Glomerular endothelial cell (primary cell): ENCODE results near the gene TPI1. TPM values are rescaled to one million over a fixed set of nuclear protein-coding genes. Genes with fewer than 3 reads are reported as not detected.
"Not testable (repeated sequence)": the region's sequence is repeated elsewhere in the genome, so short reads cannot be mapped to it uniquely, and the experiment has no call there.

Source experiments
- DNase-seq: peaks from one replicate; pipeline ENCODE4 v3.0.0-alpha.2; 2011; ENCODE audit warnings: low read depth, low spot score; ENCODE audit errors: extremely low read depth
- total RNA-seq: library from RNA; depleted of rRNA; stranded (reverse); fragments of >200 nt; gene quantifications from 2 replicates; pipeline ENCODE4 v1.2.3, GENCODE V29; 2015

Gene TPI1
- total RNA-seq, 1 donor from 2014 or later = 542 TPM

DNA sequence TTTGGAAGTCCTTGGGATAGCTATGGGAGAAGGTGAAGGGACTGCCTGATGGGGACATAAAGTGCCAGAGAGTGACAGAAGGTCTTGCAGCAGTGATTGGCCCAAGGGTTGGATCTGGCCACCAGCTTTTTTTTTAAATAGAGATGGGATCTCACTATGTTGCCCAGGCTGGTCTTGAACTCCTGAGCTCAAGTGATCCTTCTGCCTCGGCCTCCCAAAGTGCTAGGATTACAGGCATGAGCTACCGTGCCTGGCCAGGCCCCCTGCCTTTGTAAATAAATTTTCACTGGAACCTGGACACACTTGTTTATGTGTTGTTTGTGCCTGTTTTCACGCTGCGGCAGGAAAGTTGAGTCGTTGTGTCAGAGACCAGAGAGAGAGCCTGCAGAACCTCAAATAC lies 2.0 kb upstream of the TPI1 start:
- not testable (repeated sequence) for DNase-seq

DNA sequence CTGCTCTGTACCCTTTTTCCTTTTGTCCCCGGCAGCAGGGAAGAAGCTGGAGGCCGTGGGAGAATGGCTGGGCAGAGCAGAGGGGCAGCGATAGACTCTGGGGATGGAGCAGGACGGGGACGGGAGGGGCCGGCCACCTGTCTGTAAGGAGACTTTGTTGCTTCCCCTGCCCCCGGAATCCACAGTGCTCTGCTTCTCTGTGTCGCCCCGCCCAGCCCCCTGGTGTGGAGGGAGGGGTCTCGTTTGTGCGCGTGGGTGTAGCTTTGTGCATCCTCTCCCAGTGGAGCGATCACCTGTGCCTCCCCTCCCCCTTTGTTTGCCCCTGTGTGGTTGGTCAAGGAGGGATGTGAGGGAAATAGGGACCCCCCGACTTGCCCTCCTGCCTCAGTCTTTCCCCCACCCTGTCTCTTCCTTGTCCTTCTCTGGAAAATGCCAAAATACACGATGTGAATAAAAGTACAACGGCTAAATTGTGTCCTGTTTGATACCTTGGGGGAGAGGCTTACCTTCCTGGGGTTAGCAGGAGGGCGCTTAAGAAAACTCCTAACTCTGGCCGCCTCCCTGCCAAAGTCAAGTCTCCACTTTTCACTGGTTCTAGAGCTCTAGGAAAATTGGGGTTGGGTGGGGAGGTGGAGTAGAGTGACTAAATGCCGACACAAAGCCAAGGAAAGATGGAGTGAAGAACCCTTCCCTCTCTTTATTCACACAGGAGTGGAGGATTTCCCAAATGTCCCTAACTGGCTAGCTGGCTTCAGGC lies 990 bp upstream of the TPI1 start:
- DNase-seq = no peak

DNA sequence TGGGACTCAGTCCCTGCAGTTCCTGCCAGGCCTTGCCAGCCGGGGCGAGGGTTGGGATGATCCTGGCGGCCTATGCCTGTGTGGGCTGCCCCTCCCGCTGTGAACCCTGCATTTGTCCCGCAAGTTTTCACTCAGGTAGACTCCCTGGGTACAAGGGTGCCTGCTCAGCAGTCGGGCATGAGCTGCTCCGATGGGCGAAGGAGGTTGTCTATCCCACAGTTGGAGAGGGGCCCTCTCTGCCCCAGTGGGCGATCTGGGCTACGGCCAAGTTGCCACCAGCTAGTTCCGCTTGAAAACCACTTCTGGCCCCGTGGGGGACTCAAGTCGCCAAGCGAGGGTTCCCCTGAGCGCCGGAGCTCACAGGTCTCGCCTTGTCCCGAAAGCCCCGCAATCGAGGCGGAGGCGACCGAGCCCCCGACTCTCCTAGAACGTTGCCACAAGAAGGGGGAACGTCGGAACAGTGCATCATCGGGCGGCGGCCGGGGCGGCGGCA lies 365 bp upstream of the TPI1 start:
- DNase-seq = no peak

DNA sequence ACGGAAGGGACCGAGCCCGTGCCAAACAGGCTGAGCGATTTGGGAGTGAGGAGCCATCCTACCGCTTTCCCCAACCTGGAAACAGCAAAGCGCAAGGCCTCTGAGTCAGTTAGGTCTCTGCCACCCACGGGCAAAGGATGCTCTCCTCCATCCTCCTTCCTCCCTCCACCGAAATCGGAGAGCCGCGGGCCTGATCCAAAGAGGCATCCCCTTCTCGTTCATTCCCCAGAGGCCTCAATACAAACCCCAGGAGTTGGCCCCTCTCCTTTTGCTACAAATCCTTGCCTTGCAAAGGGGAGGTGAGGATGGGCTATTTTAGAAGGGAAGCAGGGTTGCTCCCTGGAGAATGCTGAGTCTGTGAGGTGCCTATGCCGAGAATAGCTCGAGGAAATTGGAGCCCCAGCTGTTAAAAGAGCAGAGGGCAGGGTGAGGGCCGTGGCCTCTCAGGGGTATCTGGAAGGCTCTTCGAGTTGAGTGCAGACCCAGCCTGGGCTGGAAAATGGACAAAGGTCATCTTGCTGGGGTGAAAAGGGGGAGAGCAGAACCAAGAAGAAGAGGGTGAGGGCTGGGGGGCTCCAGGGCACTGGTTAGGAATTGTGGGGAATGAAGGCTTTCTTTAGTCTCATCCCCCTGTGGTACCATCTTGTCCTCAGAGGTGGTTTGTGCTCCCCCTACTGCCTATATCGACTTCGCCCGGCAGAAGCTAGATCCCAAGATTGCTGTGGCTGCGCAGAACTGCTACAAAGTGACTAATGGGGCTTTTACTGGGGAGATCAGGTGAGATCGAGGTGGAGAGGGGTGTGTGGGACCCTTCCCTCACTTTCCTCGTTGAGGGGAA lies 1.1 kb downstream of the TPI1 start:
- no peak for DNase-seq

DNA sequence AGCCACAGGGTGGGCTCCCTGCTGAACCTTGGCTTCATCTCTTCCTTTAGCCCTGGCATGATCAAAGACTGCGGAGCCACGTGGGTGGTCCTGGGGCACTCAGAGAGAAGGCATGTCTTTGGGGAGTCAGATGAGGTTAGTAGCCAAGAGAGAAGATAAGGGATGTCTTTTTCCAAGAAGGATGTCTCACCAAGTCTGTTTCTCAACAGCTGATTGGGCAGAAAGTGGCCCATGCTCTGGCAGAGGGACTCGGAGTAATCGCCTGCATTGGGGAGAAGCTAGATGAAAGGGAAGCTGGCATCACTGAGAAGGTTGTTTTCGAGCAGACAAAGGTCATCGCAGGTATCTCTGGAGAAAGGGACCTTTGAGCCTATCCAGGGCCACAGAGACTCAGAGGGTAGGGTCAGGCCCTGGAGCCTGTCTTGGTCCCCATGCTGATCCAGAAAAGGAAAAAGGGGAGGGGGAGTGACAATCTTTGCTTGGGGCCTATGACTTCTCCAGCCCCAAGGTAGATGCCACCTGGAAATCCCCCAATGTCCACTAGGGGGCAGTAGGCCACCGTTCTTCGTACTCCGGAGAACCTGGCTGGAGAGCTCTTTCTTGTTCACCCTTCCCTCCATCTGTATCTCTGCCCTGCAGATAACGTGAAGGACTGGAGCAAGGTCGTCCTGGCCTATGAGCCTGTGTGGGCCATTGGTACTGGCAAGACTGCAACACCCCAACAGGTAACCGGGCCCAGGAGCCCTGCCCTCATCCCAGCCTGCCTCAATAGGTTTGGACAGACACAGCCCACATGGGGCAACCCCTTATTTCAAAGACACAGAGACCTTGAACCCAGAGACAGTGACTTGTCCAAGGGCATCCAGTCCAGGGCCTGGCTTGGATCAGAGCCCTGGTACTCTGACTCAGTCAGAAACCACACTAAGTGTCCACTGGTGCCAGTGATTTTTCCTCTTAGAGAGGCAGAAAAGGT lies 2.0 kb downstream of the TPI1 start:
- DNase-seq = no peak

DNA sequence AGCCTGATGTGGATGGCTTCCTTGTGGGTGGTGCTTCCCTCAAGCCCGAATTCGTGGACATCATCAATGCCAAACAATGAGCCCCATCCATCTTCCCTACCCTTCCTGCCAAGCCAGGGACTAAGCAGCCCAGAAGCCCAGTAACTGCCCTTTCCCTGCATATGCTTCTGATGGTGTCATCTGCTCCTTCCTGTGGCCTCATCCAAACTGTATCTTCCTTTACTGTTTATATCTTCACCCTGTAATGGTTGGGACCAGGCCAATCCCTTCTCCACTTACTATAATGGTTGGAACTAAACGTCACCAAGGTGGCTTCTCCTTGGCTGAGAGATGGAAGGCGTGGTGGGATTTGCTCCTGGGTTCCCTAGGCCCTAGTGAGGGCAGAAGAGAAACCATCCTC lies 3.0 kb downstream of the TPI1 start:
- not testable (repeated sequence) for DNase-seq

DNA sequence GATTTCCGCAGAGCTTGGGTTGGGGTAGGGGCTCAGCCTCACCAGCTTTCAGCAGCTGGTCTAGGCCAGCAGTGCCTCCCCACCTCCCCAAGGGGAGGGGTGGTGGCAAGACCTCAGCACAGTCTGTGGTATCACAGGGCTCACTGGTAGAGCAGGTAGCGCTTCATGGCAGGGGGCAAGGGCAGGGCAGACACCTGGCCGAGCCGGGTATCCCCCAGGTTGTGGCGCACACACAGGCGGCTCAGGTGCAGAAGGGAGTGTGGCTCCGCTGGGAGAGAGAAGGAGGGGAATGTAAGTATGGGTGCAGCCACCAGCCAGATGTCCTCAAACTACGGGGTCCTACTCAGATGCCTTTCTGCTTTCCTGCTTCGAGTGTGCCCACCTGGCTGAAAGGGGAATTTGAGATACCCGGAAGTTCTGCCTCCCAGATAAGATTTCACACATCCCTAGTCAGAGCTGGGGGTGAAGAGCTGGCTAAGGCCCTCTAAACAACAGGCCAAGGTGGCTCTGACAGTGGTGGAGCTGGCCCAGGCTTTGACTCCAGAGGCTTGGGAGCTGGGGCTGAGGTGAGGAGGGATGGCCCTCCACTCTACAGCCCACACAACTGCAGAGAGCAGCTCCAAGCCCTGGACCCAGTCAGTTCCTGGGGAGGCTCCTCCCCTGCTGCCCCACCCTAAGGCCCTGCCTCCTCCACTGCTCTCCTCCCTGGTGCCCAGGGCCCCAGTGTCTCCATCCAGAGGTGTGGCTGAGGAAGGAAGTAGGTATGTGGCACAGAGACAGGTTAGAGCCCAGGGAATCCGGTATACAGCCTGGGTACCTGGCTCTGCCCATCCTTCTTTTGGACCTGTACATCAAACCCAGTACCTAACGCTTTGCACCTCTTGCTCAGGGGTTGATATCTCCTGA lies 4.0 kb downstream of the TPI1 start:
- DNase-seq = no peak

DNA sequence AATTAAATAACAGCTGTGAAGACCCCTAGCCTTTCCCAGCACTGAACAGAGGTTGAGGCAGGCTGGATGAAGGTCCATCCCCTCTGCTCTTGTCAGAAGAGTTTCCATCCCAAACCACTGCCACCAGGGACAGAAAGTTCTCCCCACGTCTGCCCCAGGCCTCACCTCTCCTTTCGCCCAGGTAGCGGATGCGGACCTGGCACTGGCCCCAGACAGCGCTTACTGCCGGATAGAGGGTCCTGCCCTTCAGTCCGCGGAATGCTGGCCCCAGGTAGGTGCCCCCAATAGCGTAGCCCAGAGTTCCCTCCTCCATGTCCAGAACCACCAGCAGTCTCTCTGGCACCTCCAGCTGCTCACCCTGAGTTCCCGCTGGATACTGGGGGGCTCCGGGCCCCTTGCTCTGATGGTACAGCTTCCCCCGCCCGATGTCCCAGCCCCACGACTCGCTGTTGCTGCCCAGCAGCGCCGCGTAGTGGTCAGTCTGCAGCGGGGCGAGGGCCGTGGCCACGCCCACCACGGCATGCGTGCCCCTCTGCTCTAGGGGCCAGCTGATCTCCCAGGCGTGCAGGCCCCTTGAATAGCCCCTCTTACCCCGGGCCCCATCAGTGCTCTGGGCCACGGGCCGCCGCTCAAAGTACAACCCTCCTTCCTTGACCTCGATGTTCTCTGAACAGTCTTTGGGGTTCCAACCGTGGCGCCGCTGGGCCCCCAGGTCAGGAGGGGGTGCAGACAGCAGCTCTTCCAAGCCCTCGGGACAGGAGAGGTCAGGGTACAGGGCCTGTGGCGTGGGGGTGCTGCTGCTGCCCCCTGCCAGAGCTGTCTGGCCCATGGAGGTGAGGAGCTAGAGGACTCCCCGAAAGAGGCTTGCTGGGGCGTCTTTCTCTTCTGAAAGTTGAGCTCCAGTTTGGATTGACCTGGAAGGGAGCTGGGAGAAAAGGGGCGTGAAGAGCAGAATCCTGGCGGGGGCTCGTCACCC lies 5.0 kb downstream of the TPI1 start:
- no peak for DNase-seq

DNA sequence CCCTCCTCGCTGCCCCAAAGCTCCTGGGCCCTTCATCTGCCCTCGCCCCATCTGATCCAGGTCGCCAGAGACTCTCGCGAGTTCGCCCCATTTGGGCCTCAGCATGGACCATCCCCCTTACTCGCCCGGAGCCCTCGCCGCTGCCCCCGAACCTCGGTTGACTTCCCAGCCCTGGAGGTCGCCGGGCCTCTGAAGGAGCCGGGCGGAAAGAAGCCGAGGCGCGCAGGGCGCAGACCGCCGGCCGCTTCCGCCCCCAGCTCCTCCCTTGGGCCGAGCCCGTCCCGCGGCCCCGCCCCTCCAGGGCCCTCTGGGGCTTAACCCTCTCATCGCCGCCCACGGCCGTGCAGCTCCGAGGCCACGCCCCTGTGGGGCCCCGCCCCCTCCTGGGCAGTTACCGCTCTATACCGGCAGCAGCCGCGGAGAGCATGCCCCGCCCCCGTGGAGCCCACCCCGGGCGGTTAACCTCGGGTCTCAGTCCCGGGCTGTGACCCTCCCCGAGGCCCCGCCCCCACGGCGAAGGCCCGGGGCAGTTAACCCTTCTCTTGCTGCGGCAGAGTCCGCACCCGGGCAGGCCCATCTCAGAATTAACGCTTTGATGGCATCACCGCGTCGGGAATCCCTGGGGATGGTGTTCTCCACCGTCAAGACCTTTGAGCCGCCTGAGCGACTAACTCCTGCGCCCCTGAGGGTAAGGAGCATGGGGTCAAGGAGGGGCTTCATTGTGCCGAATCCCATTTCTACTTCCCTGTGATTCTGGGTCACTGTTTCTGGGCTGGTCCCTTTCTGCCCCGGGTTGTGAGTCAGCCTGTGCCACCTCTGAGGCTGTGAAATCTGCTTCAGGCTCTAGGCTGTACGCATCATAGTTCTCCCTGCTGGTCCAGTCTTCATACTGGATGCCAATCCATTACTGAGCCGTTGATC lies 6.0 kb downstream of the TPI1 start, which contains the start of gene SPSB2:
TSS of gene SPSB2 (minus strand) at position 210 of the 921 bp plus-strand sequence. CDS start 402 bp downstream, outside the sequence.
- no peak for DNase-seq

DNA sequence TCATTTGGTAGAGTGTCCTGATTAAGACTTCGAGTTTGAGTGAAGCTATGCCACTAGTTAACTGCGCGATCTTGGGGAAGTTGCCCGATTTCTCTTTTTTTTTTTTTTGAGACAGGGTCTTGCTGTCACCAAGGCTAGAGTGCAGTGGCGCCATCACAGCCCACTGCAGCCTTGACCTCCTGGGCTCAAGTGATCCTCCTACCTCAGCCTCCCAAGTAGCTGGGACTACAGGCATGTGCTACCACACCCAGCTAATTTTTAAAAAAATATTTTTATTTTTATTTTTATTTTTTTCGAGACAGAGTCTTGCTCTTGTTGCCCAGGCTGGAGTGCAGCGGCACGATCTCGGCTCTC lies 6.7 kb downstream of the TPI1 start:
- not testable (repeated sequence) for DNase-seq

DNA sequence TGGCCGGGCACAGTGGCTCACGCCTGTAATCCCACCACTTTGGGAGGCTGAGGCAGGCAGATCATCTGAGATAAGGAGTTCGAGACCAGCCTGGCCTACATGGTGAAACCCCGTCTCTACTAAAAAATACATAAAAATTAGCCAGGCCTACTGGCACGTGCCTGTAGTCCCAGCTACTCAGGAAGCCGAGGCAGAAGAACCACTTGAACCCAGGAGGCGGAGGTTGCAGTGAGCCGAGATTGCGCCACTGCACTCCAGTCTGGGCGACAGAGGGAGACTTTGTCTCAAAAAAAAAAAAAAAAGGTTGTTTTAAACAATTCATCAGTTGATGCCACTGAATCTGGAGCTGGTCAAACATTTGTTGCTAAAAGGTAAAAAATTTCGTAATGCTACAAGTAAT lies 12.5 kb downstream of the TPI1 start:
- not testable (repeated sequence) for DNase-seq

DNA sequence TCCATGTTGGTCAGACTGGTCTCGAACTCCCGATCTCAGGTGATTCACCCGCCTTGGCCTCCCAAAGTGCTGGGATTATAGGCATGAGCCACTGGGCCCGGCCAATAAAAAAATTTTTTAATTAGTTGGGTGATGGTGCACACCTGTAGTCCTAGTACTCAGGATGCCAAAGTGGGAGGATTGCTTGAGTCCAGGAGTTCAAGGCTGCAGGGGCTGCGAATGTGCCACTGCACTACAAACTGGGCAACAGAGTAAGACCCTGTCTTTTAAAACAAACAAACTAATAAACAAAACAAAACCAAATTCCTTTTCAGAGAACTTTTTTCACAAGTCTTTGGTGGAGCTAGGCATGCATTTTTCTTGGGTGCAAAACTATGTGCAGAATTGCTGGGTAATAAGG lies 15.9 kb downstream of the TPI1 start:
- DNase-seq = no peak

DNA sequence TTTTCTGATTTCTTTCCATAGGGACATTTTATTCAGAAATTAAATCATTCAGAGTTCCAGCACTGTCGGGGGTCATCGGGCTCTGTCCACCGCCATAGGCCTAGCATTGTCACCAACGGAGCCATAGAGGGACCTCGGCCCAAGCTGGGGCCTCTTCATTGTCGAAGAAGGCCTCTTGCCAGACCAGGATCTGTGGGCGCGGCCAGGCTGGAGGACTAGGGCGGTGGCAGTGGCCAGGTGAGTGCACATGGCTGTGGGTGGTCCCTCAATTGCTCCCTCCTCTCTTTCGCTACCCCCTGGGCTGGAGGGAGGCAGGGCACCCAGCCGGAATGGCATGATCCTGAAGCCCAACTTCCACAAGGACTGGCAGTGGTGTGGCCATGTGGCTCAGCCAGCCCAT lies 16.4 kb downstream of the TPI1 start:
- DNase-seq = no peak

DNA sequence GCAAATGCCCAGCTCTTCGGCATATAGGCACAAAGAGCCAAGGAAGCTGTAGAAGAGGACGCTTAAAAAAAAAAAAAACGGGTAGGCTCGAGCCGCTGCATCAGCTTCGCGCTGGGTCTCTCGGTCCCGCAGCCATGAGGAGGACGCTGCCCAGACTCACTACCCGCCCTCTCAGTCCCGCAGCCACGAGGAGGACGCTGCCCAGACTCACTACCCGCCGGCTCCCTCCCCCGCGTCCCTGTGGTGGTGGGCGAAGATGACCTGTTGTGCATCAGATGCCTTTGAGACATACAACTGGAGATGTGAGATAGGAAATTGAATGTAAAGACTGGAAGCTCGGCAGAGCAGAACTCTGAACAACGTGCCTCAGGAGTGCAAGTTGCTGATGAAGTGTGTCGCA lies 17.2 kb downstream of the TPI1 start:
- DNase-seq = no peak

DNA sequence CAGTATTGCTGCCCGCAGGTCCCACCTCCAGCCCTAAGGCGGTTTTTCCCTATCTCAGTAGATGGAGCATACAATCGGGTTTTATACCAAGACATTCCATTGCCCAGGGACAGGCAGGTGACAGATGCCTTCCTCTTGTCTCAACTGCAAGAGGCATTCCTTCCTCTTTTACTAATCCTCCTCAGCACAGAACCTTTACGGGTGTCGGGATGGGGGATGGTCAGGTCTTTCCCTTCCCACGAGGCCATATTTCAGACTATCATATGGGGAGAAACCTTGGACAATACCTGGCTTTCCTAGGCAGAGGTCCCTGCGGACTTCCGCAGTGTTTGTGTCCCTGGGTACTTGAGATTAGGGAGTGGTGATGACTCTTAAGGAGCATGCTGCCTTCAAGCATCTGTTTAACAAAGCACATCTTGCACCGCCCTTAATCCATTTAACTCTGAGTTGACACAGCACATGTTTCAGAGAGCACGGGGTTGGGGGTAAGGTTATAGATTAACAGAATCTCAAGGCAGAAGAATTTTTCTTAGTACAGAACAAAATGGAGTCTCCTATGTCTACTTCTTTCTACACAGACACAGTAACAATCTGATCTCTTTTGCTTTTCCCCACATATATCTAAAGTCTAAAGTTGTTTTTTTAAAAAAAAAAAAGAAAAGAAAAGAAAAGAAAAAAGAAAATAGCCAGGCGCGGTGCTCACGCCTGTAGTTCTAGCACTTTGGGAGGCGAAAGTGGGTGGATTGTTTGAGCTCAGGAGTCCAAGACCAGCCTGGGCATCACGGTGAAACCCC lies 19.1 kb downstream of the TPI1 start:
- not testable (repeated sequence) for DNase-seq

DNA sequence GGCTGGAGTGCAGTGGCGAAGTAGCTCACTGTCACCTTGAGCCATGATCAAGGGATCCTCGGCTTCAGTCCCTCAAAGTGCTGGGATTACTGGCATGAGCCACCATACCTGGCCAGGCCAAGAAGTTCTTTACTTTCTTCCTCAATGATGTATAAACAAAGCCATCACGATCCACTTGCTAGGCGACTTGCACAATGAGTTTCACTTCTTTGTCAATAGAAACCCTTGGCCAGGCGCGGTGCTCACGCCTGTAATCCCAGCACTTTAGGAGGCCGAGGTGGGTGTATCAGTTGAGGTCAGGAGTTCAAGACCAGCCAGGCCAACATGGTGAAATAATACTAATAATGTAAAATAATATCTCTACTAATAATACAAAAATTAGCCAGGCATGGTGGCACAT lies 20.1 kb downstream of the TPI1 start:
- no peak for DNase-seq

DNA sequence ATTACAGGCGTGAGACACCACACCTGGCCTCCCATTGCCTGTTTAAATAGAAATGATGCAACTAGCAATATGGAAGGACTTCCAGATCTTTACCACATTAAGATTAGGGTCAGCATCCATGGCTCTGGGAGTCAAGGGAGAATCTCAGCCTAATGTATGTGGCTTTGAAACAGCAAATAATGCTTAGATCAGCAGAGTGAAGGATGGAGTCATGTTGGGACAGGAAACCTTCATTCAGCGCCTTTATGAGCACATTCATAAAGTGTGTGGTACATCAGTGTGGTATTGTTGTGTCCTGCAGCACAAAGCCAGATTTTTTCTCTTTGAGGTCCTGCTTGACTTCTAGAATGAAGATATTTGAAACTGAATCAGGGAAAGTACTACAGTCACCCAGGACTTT lies 21.0 kb downstream of the TPI1 start:
- DNase-seq = no peak
